Adrenal gland (tissue), 12 donors: ENCODE results near the gene MCTP1. TPM values are rescaled to one million over a fixed set of nuclear protein-coding genes. Genes with fewer than 3 reads are reported as not detected.

Source experiments
- DNase-seq, 7 donors: peaks; one replicate each; pipeline ENCODE4 v3.0.0-alpha.2; 2019 to 2020
- H3K27ac ChIP-seq, 5 donors: fragments of 200-600 bp; sonication (generic) in 4 of 5; 1 replicate in 3 of 5; 2 replicates in 2 of 5; pipeline versions ENCODE4 v1.5.1 to v1.8.0; 2016 to 2020; ENCODE audit warnings: mild to moderate bottlenecking in 1 of 5
- H3K27me3 ChIP-seq: fragments of 200-600 bp; 2 replicates; pipeline ENCODE4 v1.8.0; 2021
- H3K36me3 ChIP-seq, 2 donors: fragments of 200-600 bp; replicated peaks in 1 of 2; 1 replicate in 1 of 2; 2 replicates in 1 of 2; pipeline versions ENCODE4 v1.5.1 to v1.8.0; 2018 to 2022
- H3K4me1 ChIP-seq, 2 donors: fragments of 200-600 bp; replicated peaks in 1 of 2; 1 replicate in 1 of 2; 2 replicates in 1 of 2; pipeline versions ENCODE4 v1.5.1 to v1.8.0; 2018 to 2021
- H3K4me3 ChIP-seq, 4 donors: fragments of 200-600 bp; sonication (generic) in 3 of 4; one replicate each; pipeline ENCODE4 v1.5.1; 2016 to 2018
- H3K9me3 ChIP-seq, 3 donors: fragments of 200-600 bp; sonication (generic) in 1 of 3; replicated peaks in 1 of 3; 1 replicate in 2 of 3; 2 replicates in 1 of 3; pipeline versions ENCODE4 v1.5.1 to v1.8.0; 2016 to 2021
- CTCF ChIP-seq, 6 experiments: fragments of 450-650 bp in 4 of 6; fragments of 200-600 bp in 2 of 6; sonication (generic) in 1 of 6; IDR thresholded peaks; 1 replicate in 5 of 6; 2 replicates in 1 of 6; pipeline versions ENCODE4 v1.5.1 to v1.8.0; 2016 to 2021; ENCODE audit warnings: antibody characterized with exemption in 6 of 6, mild to moderate bottlenecking in 2 of 6, moderate library complexity in 1 of 6
- POLR2A ChIP-seq, 2 donors: fragments of 450-650 bp; IDR thresholded peaks; one replicate each; pipeline ENCODE4 v1.6.1; 2017; ENCODE audit warnings: antibody characterized with exemption in 2 of 2, mild to moderate bottlenecking in 2 of 2, moderate library complexity in 1 of 2
- WGBS, 4 donors: extraction: QIAGEN DNeasy Blood & Tissue Kit in 2 of 4; methylation state at CpG; one replicate each; pipeline versions ENCODE4 v1.1.5 to v1.1.7; 2013 to 2017; 5-methylcytosine and 5-hydroxymethylcytosine counted together
- intact Hi-C, 2 donors: fragments of 100-400 bp; cut with DNase I; formaldehyde crosslinking; loops; one replicate each; pipeline versions ENCODE4 v1.14.1 to v1.15.0; 2022 to 2023
- polyA plus RNA-seq, 3 donors: library from polyadenylated mRNA; stranded (reverse); fragments of 200-250 nt in 2 of 3; fragments of 350-450 nt in 1 of 3; fragmentation: Illumina TruSeq in 1 of 3; extraction: RNeasy Lipid Tissue Mini Kit (QIAGEN cat#74804) in 1 of 3; gene quantifications; one replicate each; pipeline ENCODE4 v1.2.3, GENCODE V29; 2013 to 2014
- total RNA-seq, 9 donors: library from RNA; depleted of rRNA in 4 of 9; stranded (reverse); fragments of >200 nt in 4 of 9; fragments of 120-200 nt in 1 of 9; fragmentation: NEBNext Ultra II Directional in 1 of 9; extraction: Animal tissue kit (Norgen Biotek cat#: 25700) in 1 of 9; gene quantifications; one replicate each; pipeline versions ENCODE4 v1.1.0 to v1.2.4, GENCODE V29; 2013 to 2023
- donor health status: healthy with polysubstance abuse.
- donor health status: Bipolar disorder and iron deficiency.
- donor health status: DM: yes; HTN: yes; CAD: no.
- donor health status: DM: no; HTN: no; CAD: no.
- donor health status: DM: no; HTN: no; CAD: no.
- donor health status: DM: yes; HTN: yes; CAD: no.

Gene MCTP1
- total and polyA plus RNA-seq, 12 donors = 1.2 to 20.1 (median 5.1) TPM

GRCh38 chr5:94674490-94675382 is 610.2 kb downstream of the MCTP1 start:
- no peaks in the 10 kb centered on the region for H3K9me3 ChIP-seq
- no peak for DNase-seq
- no peak overlapping the region for H3K4me3 ChIP-seq
- no peaks in the 10 kb centered on the region for H3K4me1 ChIP-seq
- intact Hi-C loops = no loop called here
- TF ChIP-seq CTCF (IDR thresholded peaks at IDR 0.05) = no peak
- no peak for TF ChIP-seq POLR2A (IDR thresholded peaks at IDR 0.05)
- no peak overlapping the region for H3K27ac ChIP-seq
- no peaks in the 10 kb centered on the region for H3K27me3 ChIP-seq
- H3K36me3 ChIP-seq = no peaks in the 10 kb centered on the region
- 96 to 98% (median 97%) methylated on average over 1 of the region's 1 CpG for whole genome bisulfite sequencing, 4 donors

DNA sequence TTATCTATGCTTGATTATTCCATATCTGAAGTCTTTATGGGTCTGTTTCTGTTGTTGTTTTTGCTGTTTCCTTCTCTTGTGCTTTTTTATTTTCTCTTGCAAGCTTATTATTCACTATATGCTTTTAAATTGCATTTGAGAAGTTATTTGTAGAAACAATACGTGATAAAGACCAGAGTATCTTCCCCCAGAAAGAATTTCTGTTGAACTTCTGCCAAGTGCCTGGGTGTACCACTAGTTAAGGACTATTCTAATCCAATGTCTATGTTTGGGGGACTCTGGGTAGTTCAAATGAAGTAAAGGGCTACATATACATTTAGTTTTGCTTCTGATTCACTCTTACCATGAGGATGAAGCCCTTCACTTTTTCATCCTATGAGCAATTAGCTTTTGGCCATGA is 612.1 kb downstream of the MCTP1 start:
- WGBS, 4 donors = 44 to 48% (median 46%) methylated on average over 1 of the region's 1 CpG

DNA sequence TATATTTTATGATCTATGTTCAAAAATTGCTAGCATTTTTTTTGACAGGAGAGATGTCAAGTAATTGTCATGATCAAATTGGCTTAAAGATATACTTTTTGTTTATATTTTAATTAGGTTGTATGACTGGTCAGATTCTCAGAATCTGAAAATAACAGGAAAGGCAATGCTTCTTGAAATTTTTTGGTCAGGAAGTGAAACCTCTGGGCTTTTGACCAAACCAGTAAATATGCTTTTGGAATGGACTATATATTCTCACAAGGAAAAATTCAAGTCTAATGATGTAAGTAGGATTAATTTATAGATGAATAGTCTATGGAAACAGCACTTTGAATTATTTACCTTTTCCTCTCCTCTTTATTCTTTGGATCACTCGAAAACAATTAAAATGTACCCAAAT is 614.2 kb downstream of the MCTP1 start:
- TF ChIP-seq POLR2A (IDR thresholded peaks at IDR 0.05) (no peak), CTCF (IDR thresholded peaks at IDR 0.05) (no peak)
- intact Hi-C loops = no loop called here
- WGBS, 4 donors = 91 to 93% (median 92%) methylated on average over 1 of the region's 1 CpG
- no peak for DNase-seq
- H3K36me3 ChIP-seq = no peaks in the 10 kb centered on the region
- H3K27ac ChIP-seq = no peak overlapping the region
- H3K4me1 ChIP-seq = no peaks in the 10 kb centered on the region
- H3K4me3 ChIP-seq = no peak overlapping the region
- no peaks in the 10 kb centered on the region for H3K9me3 ChIP-seq
- no peaks in the 10 kb centered on the region for H3K27me3 ChIP-seq

More for the DNA sequence above, 612.1 kb downstream of the MCTP1 start:
- Histone ChIP-seq H3K27ac (no peak overlapping the region), H3K4me1 (no peaks in the 10 kb centered on the region), H3K4me3 (no peak overlapping the region), H3K27me3 (no peaks in the 10 kb centered on the region), H3K36me3 (no peaks in the 10 kb centered on the region), H3K9me3 (no peaks in the 10 kb centered on the region)
- DNase-seq = no peak
- intact Hi-C loops = no loop called here
- TF ChIP-seq CTCF (IDR thresholded peaks at IDR 0.05) = no peak
- no peak for TF ChIP-seq POLR2A (IDR thresholded peaks at IDR 0.05)

- Histone ChIP-seq H3K27ac (no peak overlapping the region), H3K9me3 (no peaks in the 10 kb centered on the region), H3K4me3 (no peak overlapping the region), H3K36me3 (no peaks in the 10 kb centered on the region), H3K4me1 (no peaks in the 10 kb centered on the region), H3K27me3 (no peaks in the 10 kb centered on the region)
- WGBS, 4 donors = 96 to 100% (median 97%) methylated on average over 3 of the region's 3 CpGs
- intact Hi-C loops = no loop called here
- no peak for DNase-seq
- TF ChIP-seq POLR2A (IDR thresholded peaks at IDR 0.05) (no peak), CTCF (IDR thresholded peaks at IDR 0.05) (no peak)
Measured at GRCh38 chr5:94667937-94668336, 617.0 kb downstream of the MCTP1 start.
